GM12874 (cell line): ENCODE measurements around the gene SLC15A3.

Experiments used
- CTCF ChIP-seq: IDR thresholded peaks from 2 replicates; pipeline ENCODE4 v1.5.1; 2011; ENCODE audit warnings: low read depth, mild to moderate bottlenecking, control low read depth, low read length, moderate library complexity; ENCODE audit not compliant: insufficient read depth

SLC15A3 gene

GRCh38 chr11:60964801-60965200 is 12.8 kb upstream of the SLC15A3 start:
- no peak for TF ChIP-seq CTCF

GRCh38 chr11:60960405-60960804 is 8.4 kb upstream of the SLC15A3 start:
- no peak for TF ChIP-seq CTCF

GRCh38 chr11:60959431-60959830 is 7.5 kb upstream of the SLC15A3 start:
- TF ChIP-seq CTCF: no peak

GRCh38 chr11:60957188-60957587 is 5.2 kb upstream of the SLC15A3 start:
- no peak for TF ChIP-seq CTCF

- no peak for TF ChIP-seq CTCF
Observed at GRCh38 chr11:60955571-60955970, 3.6 kb upstream of the SLC15A3 start.

- no peak for TF ChIP-seq CTCF
Observed at GRCh38 chr11:60954421-60954820, 2.4 kb upstream of the SLC15A3 start.

- no peak for TF ChIP-seq CTCF
Observed at GRCh38 chr11:60953781-60954180, 1.8 kb upstream of the SLC15A3 start.

GRCh38 chr11:60952742-60953170 is 780 bp upstream of the SLC15A3 start:
- no peak for TF ChIP-seq CTCF
